Suppressor macrophage (primary cell): ENCODE results near the gene ABHD18.

ENCODE experiments used
- DNase-seq, 4 experiments: peaks; one replicate each; pipeline ENCODE4 v3.0.0-alpha.2; 2020 to 2022

Gene ABHD18

GRCh38 chr4:128068918-128069317, 103.7 kb downstream of the ABHD18 start:
- peak; percentile 7 to 25 (median 20) for DNase-seq

GRCh38 chr4:128076464-128076863, 111.3 kb downstream of the ABHD18 start:
- no peak for DNase-seq
